GM12891 (cell line): ENCODE measurements around the gene SLC22A17. TPM values are rescaled to one million over a fixed set of nuclear protein-coding genes. Genes with fewer than 3 reads are reported as not detected.
"Not testable (repeated sequence)": the region's sequence is repeated elsewhere in the genome, so short reads cannot be mapped to it uniquely, and the experiment has no call there.

ENCODE experiments used
- DNase-seq: peaks from one replicate; pipeline ENCODE4 v3.0.0; 2011; ENCODE audit warnings: low spot score; ENCODE audit not compliant: insufficient read length
- FAIRE-seq: peaks from 2 replicates; lab custom pipeline; 2011; peaks lifted over from hg19 to GRCh38; lab: Jason Lieb, UNC
- PAX5 ChIP-seq: IDR thresholded peaks from 2 replicates; pipeline ENCODE4 v1.6.1; 2011; ENCODE audit warnings: low read length, moderate library complexity, mild to moderate bottlenecking; ENCODE audit not compliant: insufficient read depth, severe bottlenecking
- POLR2A ChIP-seq: IDR thresholded peaks from 2 replicates; pipeline ENCODE4 v1.6.1; 2011; ENCODE audit warnings: low read depth, low read length, control low read depth
- POLR2AphosphoS5 ChIP-seq: IDR thresholded peaks from 2 replicates; pipeline ENCODE4 v1.6.1; 2011; ENCODE audit warnings: low read depth, low read length, control low read depth
- POU2F2 ChIP-seq: IDR thresholded peaks from 2 replicates; pipeline ENCODE4 v1.6.1; 2011; ENCODE audit warnings: low read depth, mild to moderate bottlenecking, control low read depth, low read length, moderate library complexity
- SPI1 ChIP-seq: IDR thresholded peaks from 2 replicates; pipeline ENCODE4 v1.6.1; 2011; ENCODE audit warnings: low read depth, low read length, control low read depth
- TAF1 ChIP-seq: IDR thresholded peaks from 2 replicates; pipeline ENCODE4 v1.6.1; 2011; ENCODE audit warnings: low read depth, low read length, control low read depth
- polyA plus RNA-seq: library from polyadenylated mRNA; unstranded; fragments of >200 nt; gene quantifications from one replicate; pipeline ENCODE4 v1.2.1, GENCODE V29; 2012; ENCODE audit warnings: low read depth, missing spikeins, inconsistent platforms; ENCODE audit not compliant: missing spikeins

SLC22A17 gene
- polyA plus RNA-seq: 0.09 TPM

DNA sequence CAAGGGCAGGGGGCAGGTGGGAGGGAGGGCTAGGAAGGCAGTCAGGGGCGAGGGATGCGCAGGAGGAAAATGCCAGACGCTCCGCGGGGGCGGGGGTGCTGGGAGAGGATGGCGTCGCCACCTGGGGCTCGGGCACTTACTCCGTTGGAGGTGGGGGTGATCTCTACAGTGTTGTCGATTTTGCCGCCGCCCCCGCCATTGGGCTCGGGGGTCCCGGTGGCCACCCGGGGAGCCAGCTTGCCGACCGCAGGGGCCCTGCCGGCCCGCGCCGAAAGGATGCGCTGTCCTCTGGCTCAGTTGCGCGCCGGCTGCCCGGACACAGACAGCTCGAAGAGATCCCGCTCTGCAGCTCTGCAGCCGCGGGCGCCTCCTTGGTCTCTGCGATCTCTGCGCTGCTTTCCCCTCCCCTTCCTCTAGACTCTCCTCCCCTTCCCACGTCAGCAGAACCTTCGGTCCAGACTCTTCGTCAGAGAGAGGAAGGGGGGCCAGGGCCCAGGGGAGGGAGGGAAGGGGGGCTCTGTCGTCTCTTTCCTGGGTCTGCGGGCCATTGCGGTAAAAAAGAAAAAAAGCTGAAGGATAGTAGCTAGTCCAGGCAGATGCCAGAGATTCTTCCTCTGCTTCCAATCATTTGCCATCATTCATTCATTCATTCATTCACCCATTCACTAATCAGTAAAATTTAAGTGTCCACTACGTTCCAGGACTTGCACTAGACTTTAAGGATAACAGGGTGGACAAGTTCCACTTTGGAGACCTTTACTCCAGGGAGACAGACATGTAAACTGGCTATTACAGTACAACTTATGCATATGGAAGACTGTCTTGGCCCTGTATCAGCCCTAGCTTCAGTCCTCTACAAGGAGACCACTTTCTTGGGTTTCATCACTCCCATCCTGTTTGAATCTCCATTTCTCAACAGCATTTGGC lies at the start of gene SLC22A17:
TSS of gene SLC22A17 (minus strand) at position 382 of the 927 bp plus-strand sequence.
- TF ChIP-seq PAX5 (no peak), TAF1 (no peak), POLR2AphosphoS5 (no peak), POU2F2 (no peak), POLR2A (no peak), SPI1 (no peak)
- FAIRE-seq (no peak), DNase-seq (no peak)

DNA sequence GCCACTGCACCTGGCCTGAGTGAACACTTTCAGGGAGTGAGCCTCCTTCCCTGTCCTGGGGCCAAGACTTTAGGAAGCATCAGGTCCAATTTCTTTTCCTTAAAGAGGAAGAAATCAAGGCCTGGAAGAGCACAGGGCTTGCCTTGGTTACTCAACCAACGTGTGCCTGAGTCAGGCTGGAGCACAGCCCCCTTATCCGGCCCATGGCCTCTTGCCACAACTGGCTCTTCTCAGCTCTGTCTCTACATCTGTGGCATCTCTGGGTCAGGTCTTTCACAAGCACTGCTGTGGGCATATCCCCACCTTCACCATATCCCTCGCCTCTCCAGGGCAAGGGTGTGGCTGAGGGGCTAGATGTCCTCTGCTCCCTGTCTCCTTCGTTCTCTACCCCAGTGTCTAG lies 48.6 kb upstream of the SLC22A17 start:
- TF ChIP-seq POLR2A (no peak), POU2F2 (no peak), TAF1 (no peak), PAX5 (no peak), SPI1 (no peak), POLR2AphosphoS5 (no peak)
- no peak for FAIRE-seq
- no peak for DNase-seq

DNA sequence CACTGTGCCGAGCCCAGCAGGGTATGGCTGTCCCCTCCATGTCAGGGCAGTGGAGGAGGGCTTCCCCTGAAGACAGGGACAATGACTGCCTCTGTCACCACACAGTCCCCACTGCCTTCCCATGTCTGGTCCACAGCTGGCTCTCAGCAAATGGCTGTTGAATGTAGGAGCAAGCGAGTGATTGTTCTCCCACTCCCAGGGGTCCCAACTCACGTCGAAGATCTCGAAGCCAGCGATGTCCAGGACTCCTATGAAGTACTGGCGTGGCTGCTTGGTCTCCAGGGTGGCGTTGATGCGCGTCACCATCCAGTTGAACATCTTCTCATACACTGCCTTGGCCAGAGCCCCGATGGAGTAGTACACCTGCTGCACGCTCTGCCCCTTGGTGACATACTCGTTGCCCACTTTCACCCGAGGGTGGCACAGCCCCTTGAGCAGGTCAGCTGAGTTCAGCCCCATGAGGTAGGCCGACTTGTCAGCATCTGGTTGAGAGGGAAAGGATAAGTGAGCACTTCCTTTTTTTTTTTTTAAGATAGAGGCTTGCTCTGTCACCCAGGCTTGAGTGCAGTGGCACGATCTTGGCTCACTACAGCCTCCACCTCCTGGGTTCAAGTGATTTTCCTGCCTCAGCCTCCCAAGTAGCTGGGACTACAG lies 47.9 kb upstream of the SLC22A17 start:
- TF ChIP-seq SPI1: peak; percentile 67
- not testable (repeated sequence) for DNase-seq, FAIRE-seq

DNA sequence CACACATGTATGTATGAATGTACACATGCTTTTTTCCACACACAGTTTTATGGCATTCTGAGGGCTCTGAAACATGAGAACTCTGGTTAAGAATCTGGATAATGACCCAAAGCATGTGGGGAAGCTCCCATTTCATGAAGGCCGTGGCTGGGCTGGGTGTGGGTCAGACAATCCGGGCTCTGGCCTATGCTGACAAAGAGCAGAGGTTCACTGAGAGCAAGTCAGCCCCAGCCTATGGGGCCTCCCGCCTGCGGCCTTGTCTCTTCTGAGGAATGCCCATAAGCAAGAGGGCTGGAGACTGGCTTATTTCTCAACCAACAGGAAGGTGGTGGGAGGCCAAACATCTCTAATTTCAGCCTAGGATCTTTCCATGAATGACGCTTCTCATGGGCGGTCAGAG lies 46.9 kb upstream of the SLC22A17 start:
- TF ChIP-seq POU2F2 (no peak), SPI1 (no peak), PAX5 (no peak), POLR2AphosphoS5 (no peak), TAF1 (no peak), POLR2A (no peak)
- no peak for FAIRE-seq
- DNase-seq: no peak

DNA sequence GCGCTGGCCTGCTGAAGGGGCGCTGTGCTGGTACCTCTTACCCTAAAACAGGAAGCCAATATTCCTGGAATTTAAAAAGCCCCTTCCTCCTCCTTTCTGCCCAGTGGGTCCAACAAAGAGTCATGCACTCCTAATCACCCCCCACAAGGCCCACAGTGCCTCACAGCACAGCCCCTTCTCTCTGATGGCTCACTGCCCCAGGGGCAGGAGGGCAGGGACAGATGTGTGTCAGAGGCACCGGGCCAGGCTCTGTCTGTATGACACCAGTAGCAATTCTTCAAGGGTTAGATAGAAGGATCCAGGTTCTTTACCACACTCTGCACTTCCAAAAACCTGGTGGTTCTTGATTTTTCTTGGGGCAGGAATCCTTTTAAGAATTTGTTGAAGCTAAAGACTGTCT lies 46.4 kb upstream of the SLC22A17 start:
- DNase-seq (no peak), FAIRE-seq (no peak)
- TF ChIP-seq TAF1 (no peak), POU2F2 (no peak), PAX5 (no peak), POLR2A (no peak), POLR2AphosphoS5 (no peak), SPI1 (no peak)

DNA sequence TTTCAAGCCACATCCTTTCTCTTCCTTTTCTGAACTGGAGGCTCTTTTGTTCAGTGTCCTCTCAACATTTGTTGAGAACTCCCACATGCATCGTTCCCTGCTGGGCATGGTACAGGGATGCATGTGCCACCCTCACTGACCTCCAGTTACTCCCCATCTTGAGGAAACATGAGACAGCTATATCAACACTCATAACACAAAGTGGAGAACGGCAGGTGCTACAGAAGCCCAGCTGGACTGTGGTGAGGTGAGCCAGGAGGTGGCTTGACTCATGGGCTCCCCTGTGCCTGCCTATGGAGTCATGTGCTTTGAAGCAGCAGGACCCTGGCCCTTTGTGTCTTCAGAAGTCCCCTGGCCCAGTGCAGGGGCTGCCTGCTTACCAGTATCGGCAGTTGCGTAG lies 45.7 kb upstream of the SLC22A17 start:
- TF ChIP-seq POLR2AphosphoS5: no peak
- TF ChIP-seq POLR2A: no peak
- TF ChIP-seq POU2F2: no peak
- no peak for TF ChIP-seq TAF1
- TF ChIP-seq PAX5: no peak
- TF ChIP-seq SPI1: no peak
- DNase-seq (no peak), FAIRE-seq (no peak)

DNA sequence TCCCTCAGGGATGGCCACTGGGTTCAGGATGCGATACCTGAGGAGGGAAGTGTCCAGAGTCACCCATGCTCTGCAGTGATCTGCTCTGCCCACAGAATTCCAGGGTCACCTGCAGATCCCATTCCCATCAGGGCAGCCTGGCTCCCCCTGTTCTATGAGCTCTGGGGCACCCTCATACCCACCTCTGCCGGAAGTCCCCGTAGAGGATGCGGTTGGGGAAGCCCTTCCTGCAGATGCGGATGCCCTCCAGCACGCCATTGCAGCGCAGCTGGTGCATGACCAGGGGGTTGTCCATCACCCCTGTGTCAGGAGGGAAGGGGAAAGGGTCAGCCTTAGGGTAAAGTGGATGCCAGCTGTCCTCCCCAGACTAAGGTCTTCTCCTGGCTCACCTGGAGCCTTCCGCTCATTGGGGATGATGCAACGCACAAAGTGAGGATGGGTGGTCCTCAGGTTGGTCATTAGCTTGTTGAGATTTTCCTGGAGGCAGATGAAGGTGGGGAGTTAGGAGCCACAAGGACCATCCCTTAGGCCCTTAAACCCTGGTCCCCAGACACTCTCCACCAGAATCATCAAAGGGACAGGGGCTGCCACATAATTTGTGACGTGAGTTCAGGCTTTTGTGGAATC lies 44.2 kb upstream of the SLC22A17 start:
- no peak for TF ChIP-seq POLR2AphosphoS5
- no peak for TF ChIP-seq PAX5
- no peak for TF ChIP-seq POLR2A
- no peak for TF ChIP-seq POU2F2
- no peak for TF ChIP-seq TAF1
- FAIRE-seq (no peak), DNase-seq (no peak)

DNA sequence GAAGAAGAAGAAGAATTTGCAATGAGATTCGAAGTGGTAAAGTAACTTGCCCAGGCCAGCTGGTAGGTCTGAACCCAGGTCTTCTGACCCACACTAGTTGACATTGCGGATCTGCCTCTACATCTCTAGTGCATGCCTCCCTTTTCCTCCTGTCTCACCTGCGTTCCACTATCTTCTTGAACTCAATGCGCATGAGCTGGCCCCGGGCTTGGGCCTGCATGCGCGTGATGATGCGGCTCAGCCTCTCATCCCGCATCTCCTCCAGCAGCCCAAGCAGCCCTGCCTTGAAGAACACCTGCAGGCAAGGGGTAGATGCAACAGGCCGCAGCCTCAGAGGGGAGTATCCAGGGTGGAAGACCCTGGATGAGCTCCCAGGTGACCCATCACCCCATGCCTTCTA lies 43.4 kb upstream of the SLC22A17 start:
- DNase-seq (no peak), FAIRE-seq (no peak)
- TF ChIP-seq POU2F2: no peak
- no peak for TF ChIP-seq POLR2A
- TF ChIP-seq SPI1: no peak
- TF ChIP-seq POLR2AphosphoS5: no peak
- TF ChIP-seq PAX5: no peak
- TF ChIP-seq TAF1: no peak

DNA sequence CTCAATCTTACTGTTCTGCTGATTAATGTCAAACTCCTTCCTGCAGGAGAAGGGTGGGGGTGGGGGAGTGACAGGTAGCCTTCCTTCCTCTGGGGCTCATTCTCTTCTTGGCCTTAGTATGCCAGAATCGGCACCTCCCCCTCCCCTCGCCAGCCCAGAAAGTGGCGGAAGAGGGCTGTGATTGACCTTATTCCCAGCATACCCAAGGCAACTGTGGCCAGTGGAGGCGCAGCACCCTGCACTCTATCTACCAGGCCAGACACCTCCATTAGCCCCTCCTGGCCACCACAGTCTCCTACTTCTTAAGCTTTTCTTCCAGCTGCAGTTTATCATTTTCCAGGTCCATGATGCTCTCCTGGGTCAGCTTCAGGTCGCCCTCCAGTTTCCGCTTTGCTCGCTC lies 39.9 kb upstream of the SLC22A17 start:
- TF ChIP-seq POLR2AphosphoS5 (no peak), SPI1 (no peak), PAX5 (no peak), TAF1 (no peak), POLR2A (no peak), POU2F2 (no peak)
- no peak for DNase-seq
- no peak for FAIRE-seq

DNA sequence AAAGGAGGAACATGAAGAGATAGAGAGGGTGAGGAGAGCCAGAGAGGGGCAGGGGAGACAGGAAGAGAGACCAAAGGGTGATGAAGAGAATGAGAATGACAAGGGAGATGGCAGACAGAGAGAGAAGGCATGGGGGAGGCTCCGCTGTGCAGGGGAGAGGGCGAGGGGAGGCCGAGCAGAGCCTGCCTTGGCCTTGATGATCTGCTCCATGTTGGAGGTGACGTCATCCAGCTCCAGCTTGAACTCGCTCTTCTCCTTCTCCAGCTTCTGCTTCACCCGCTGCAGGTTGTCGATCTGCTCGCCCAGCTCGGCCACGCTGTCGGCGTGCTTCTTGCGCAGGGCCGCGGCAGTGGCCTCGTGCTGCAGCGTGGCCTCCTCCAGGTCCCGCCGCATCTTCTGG lies 37.2 kb upstream of the SLC22A17 start:
- FAIRE-seq, DNase-seq: not testable (repeated sequence)

DNA sequence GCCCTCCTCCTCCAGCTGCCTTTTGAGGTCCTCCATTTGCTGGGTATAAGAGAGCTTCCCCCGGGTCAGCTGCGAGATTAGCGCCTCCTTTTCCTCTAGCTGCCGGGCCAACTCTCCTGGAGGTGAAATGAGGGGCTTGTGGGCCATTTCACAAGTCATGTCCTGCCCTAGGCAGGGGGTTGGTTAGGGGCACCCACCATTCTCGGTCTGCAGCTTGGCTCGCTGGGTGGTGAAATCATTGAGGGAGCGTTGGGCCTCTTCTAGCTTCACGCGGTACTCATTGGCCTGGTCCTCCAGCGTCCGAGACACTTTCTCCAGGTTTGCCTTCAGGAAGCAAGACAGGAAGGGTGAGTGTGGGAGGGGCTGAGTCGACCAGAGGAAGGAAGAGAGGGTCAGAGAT lies 36.7 kb upstream of the SLC22A17 start:
- FAIRE-seq (no peak), DNase-seq (no peak)
- TF ChIP-seq SPI1: no peak
- TF ChIP-seq POU2F2: no peak
- TF ChIP-seq POLR2AphosphoS5: no peak
- TF ChIP-seq PAX5: no peak
- TF ChIP-seq POLR2A: no peak
- TF ChIP-seq TAF1: no peak
